ENCODE measurements around the gene ENTPD1.

DNA sequence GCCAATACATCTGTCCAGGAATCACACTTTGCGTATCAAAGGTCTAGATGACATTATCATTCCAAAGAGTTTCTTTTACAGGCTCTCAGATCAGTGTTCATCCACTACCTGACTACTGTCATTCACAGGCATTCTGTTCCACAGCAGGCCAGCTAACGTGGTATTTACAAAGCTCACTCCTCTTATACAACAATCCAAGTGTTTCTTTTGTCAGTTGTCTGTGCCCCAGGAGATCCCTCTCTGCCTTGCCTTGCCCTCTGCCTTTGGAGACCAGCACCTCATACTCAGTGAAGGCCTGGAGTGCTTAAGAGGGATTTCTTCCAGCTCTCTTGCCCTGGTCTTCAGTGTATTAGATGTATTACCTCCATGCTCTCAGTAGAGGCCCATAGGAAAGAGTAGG, 117.2 kb downstream of the ENTPD1 start:
- TF ChIP-seq, protein P1, sequence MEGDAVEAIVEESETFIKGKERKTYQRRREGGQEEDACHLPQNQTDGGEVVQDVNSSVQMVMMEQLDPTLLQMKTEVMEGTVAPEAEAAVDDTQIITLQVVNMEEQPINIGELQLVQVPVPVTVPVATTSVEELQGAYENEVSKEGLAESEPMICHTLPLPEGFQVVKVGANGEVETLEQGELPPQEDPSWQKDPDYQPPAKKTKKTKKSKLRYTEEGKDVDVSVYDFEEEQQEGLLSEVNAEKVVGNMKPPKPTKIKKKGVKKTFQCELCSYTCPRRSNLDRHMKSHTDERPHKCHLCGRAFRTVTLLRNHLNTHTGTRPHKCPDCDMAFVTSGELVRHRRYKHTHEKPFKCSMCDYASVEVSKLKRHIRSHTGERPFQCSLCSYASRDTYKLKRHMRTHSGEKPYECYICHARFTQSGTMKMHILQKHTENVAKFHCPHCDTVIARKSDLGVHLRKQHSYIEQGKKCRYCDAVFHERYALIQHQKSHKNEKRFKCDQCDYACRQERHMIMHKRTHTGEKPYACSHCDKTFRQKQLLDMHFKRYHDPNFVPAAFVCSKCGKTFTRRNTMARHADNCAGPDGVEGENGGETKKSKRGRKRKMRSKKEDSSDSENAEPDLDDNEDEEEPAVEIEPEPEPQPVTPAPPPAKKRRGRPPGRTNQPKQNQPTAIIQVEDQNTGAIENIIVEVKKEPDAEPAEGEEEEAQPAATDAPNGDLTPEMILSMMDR (IDR thresholded peaks at IDR 0.05; ENCODE audit: low read depth, low read length): no peak
- TF ChIP-seq EZH2phosphoT487 (IDR thresholded peaks at IDR 0.05; ENCODE audit: low read depth): no peak
